ENCODE results near the gene AGAP6.
"Not testable (repeated sequence)": the region's sequence is repeated elsewhere in the genome, so short reads cannot be mapped to it uniquely, and the experiment has no call there.

AGAP6 gene

GRCh38 chr10:49988376-49988775 lies at the start of gene AGAP6:
AGAP6 (plus strand) TSS chr10:49988406; CDS start chr10:49988716, 310 bp downstream.
- not testable (repeated sequence) for DNase-seq (ENCODE audit: low read depth)

- peak; percentile 28 for DNase-seq (ENCODE audit: low read depth)
These were observed 46.5 kb upstream of the AGAP6 start, which contains the start of the genes PARG and TIMM23B for GRCh38 chr10:49941447-49942338. PARG (minus strand) TSS chr10:49942027; CDS start chr10:49941725, 302 bp downstream. TIMM23B (plus strand) TSS chr10:49942053; CDS start chr10:49942195, 142 bp downstream.

- not testable (repeated sequence) for DNase-seq (ENCODE audit: low read depth)
These were observed 45.9 kb upstream of the AGAP6 start for GRCh38 chr10:49942339-49942705.

DNA sequence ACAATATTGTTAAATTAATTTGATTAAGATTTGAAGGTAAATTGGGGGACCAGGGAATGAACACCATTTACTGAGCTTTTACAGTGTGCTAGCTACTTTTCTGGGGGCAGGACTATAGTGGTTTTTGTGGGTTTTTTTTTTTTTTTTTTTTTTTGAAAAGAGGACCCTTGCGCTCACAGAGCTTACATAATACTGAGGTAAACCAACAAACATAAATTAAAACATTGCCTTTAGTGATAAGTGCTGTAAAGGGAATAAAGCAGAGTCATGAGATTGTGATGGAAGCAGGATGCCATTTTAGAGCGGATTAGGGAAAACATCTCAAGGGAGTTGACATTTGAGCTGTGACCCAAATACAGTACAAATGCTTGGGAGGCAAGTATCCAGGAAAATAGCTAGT lies 44.6 kb upstream of the AGAP6 start:
- DNase-seq (ENCODE audit: low read depth) = not testable (repeated sequence)

- not testable (repeated sequence) for DNase-seq (ENCODE audit: low read depth)
These were observed 40.1 kb upstream of the AGAP6 start for GRCh38 chr10:49948142-49948541.

- not testable (repeated sequence) for DNase-seq (ENCODE audit: low read depth)
These were observed 39.5 kb upstream of the AGAP6 start for GRCh38 chr10:49948737-49949136.

- not testable (repeated sequence) for DNase-seq (ENCODE audit: low read depth)
These were observed 36.2 kb upstream of the AGAP6 start for GRCh38 chr10:49952006-49952405.

GRCh38 chr10:49953122-49953521 lies 35.1 kb upstream of the AGAP6 start:
- not testable (repeated sequence) for DNase-seq (ENCODE audit: low read depth)

DNA sequence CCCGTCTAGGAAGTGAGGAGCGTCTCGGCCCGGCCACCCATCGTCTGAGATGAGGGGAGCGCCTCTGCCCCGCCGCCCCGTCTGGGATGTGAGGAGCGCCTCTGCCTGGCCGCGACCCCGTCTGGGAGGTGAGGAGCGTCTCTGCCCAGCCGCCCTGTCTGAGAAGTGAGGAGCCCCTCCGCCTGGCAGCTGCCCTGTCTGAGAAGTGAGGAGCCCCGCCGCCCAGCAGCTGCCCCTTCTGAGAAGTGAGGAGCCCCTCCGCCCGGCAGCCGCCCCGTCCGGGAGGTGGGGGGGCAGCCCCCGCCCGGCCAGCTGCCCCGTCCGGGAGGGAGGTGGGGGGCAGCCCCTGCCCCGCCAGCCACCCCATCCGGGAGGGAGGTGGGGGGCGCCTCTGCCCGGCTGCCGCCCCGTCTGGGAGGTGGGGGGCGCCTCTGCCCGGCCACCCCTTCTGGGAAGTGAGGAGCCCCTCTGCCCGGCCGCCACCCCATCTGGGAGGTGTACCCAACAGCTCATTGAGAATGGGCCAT lies 17.8 kb upstream of the AGAP6 start:
- DNase-seq (ENCODE audit: low read depth) = not testable (repeated sequence)

DNA sequence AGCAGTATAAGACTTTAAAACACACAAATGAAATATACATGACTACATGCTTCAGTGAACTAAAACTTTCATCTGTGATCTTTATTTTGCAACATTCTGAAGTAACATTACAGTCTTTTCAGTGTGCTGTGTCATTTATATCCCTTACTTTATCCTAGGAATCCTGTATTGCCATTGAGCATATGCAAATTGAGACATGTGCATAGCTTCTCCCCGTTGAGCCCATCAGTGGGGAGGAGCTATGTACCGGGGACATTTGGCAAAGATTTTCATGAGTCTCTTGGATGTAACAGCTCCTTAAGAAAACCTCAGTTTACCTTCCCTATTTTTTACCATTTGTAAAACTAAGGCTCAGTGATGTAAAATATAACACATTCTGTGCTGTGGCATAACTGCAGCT lies 16.7 kb upstream of the AGAP6 start:
- DNase-seq (ENCODE audit: low read depth) = not testable (repeated sequence)

GRCh38 chr10:49972094-49972493 lies 16.1 kb upstream of the AGAP6 start:
- DNase-seq (ENCODE audit: low read depth) = not testable (repeated sequence)

DNA sequence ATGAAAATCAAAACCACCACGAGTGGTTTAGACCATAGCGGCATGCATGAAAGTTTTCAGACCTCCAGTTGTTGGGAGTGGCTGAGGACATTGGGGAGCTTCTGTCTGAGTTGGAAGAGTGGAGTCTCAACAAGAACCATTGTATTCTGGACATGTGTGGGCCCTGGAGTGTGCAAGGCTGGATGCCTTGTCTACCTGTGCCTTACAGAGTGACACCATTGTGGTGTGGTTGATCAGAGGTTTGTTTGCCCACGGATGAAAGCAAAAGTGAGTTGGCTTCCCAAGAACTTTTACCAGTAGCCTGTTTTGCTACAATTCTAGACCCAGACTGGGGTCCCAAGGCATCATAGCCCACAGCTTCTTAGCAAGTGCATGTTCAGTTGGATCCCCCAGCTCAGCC lies 10.4 kb upstream of the AGAP6 start:
- not testable (repeated sequence) for DNase-seq (ENCODE audit: low read depth)

GRCh38 chr10:49987207-49987606 lies 999 bp upstream of the AGAP6 start:
- not testable (repeated sequence) for DNase-seq (ENCODE audit: low read depth)

- DNase-seq (ENCODE audit: low read depth) = not testable (repeated sequence)
These were observed 7.1 kb downstream of the AGAP6 start for GRCh38 chr10:49995321-49995720.

GRCh38 chr10:50014024-50014423 lies 25.8 kb downstream of the AGAP6 start:
- not testable (repeated sequence) for DNase-seq (ENCODE audit: low read depth)

DNA sequence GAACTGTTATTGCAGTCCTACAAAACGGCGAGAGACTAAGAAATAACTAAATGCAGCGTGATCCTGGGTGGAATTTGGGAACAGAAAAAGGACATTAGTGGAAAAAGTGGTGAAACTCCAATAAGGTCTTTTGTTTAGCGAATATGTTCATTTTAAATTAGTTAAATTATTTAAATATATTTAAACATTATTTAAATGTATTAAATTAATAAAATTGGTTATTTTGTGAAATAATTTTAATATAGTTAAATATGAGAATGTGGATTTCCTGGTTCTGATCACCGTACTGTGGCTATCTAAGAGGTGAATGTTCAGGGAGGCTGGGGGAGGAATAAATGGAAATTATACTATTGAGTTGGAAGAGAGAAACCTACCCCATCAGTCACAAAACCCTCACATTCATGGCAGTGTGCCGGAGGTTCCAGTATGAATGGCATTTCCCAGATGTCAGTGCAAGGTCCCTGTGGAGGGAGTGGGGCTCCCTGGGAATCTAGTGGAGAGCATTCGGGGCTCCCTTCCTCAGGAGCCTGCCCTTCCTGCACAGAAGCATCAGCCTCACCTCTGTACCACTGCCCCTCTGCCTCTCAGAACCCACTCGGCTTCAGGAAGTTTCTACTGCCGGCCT lies 27.5 kb downstream of the AGAP6 start:
- DNase-seq (ENCODE audit: low read depth) = not testable (repeated sequence)

- not testable (repeated sequence) for DNase-seq (ENCODE audit: low read depth)
These were observed 28.7 kb downstream of the AGAP6 start for GRCh38 chr10:50016926-50017325.

DNA sequence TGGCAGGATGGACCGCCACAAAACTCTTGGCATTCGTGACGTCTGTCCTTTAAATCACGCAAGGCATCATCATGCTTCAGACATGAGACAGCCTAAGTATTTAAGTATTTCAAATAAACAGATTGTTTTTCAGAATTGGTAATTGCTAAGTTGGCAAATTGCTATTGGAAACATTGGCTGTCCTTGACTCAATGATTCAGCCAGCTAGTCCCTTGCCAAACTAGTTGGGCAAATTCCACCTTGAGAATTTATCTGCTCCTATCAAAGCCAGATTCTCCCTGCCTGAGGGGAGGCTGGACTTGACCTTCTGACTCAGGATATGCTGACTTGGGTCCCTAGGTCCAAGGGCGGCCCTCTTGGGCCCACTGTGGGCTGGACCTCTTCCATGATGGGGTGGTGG lies 29.4 kb downstream of the AGAP6 start:
- DNase-seq (ENCODE audit: low read depth) = not testable (repeated sequence)

- not testable (repeated sequence) for DNase-seq (ENCODE audit: low read depth)
These were observed 31.1 kb downstream of the AGAP6 start for GRCh38 chr10:50019279-50019678.

DNA sequence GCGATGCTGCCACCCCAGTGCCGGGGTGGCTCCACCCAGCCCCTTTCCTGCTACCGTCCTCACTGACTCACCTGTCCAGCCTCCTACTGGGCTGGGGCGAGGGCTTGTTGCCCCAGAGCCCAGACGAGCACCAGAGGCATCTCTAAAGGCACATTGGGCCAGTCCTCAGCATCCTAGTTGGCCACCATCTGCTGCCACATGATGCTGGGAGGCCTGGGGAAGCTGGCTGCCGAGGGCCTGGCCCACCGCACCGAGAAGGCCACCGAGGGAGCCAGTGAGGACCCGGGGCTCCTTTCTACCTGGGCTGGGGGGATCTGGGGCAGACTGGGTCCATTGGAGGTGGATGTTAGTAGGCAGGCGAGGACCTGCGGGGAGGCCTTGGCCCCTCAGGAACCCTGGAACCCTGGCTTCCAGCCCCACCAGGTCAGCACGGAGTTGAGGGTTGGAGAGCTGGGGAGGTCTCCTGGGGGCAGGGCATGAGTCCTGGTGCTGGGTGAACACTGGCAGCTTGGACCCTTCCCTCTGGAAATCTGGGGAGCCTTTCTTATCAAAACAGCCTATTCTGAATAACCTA lies 32.3 kb downstream of the AGAP6 start:
- not testable (repeated sequence) for DNase-seq (ENCODE audit: low read depth)

GRCh38 chr10:50021646-50022045 lies 33.4 kb downstream of the AGAP6 start:
- DNase-seq (ENCODE audit: low read depth) = no peak

GRCh38 chr10:50024716-50025383 lies 36.6 kb downstream of the AGAP6 start:
- not testable (repeated sequence) for DNase-seq (ENCODE audit: low read depth)

Data from HS-5 (cell line).